ENCODE measurements around the gene SNX8.
A peak's percentile ranks its signal among the peaks of the same experiment; 100 is the strongest.

The SNX8 gene

GRCh38 chr7:2219606-2220005, 94.6 kb downstream of the SNX8 start:
- DNase-seq (ENCODE audit: low spot score) = no peak

GRCh38 chr7:2219136-2219535, 95.1 kb downstream of the SNX8 start:
- DNase-seq (ENCODE audit: low spot score) = no peak

GRCh38 chr7:2218444-2218785, 95.8 kb downstream of the SNX8 start:
- no peak for DNase-seq (ENCODE audit: low spot score)

GRCh38 chr7:2217716-2218443, 96.4 kb downstream of the SNX8 start:
- no peak for DNase-seq (ENCODE audit: low spot score)

GRCh38 chr7:2217206-2217605, 97.0 kb downstream of the SNX8 start:
- no peak for DNase-seq (ENCODE audit: low spot score)

GRCh38 chr7:2215851-2216250, 98.4 kb downstream of the SNX8 start:
- DNase-seq (ENCODE audit: low spot score) = no peak

- DNase-seq (ENCODE audit: low spot score) = no peak
These were observed 99.6 kb downstream of the SNX8 start for GRCh38 chr7:2214636-2215035.

GRCh38 chr7:2213551-2214215, 100.6 kb downstream of the SNX8 start:
- DNase-seq (ENCODE audit: low spot score) = no peak

GRCh38 chr7:2212906-2213305, 101.3 kb downstream of the SNX8 start:
- no peak for DNase-seq (ENCODE audit: low spot score)

- no peak for DNase-seq (ENCODE audit: low spot score)
These were observed 102.3 kb downstream of the SNX8 start for GRCh38 chr7:2211926-2212325.

GRCh38 chr7:2211259-2211880, 102.9 kb downstream of the SNX8 start:
- DNase-seq (ENCODE audit: low spot score) = no peak

GRCh38 chr7:2210551-2211258, 103.5 kb downstream of the SNX8 start:
- no peak for DNase-seq (ENCODE audit: low spot score)

- no peak for DNase-seq (ENCODE audit: low spot score)
These were observed 104.3 kb downstream of the SNX8 start for GRCh38 chr7:2209961-2210323.

- DNase-seq (ENCODE audit: low spot score) = peak; percentile 86
These were observed 104.9 kb downstream of the SNX8 start for GRCh38 chr7:2209146-2209960.

GRCh38 chr7:2208712-2209111, 105.5 kb downstream of the SNX8 start:
- DNase-seq (ENCODE audit: low spot score) = no peak

GRCh38 chr7:2205036-2205780, 109.0 kb downstream of the SNX8 start:
- DNase-seq (ENCODE audit: low spot score) = no peak

- no peak for DNase-seq (ENCODE audit: low spot score)
These were observed 109.8 kb downstream of the SNX8 start for GRCh38 chr7:2204446-2204845.

- no peak for DNase-seq (ENCODE audit: low spot score)
These were observed 110.4 kb downstream of the SNX8 start for GRCh38 chr7:2203766-2204300.

GRCh38 chr7:2202901-2203765, 111.1 kb downstream of the SNX8 start:
- no peak for DNase-seq (ENCODE audit: low spot score)

- no peak for DNase-seq (ENCODE audit: low spot score)
These were observed 111.9 kb downstream of the SNX8 start for GRCh38 chr7:2202361-2202761.

Data from ecto neural progenitor cell (in vitro differentiated cells).